Panc1 (cell line): ENCODE data around the gene KCNJ9. TPM values are rescaled to one million over a fixed set of nuclear protein-coding genes. Genes with fewer than 3 reads are reported as not detected.

ENCODE experiments used
- ATAC-seq: fragments of 200-7000 bp; cut with Tn5 transposase; 2 replicates; pipeline ENCODE4 v1.9.1; 2020; ENCODE audit warnings: mild to moderate bottlenecking, moderate library complexity
- BruUV-seq: library from RNA; stranded (reverse); fragments of 400-500 nt; replicated peaks from 2 replicates; lab custom pipeline; 2021; lab: Mats Ljungman, UMichigan
- CTCF ChIA-PET: fragments of 300-600 bp; sonication (Branson Sonifier 250); formaldehyde crosslinking; loops from one replicate; lab custom pipeline; 2022; ENCODE audit warnings: antibody characterized with exemption; lab: Charles Lee
- POLR2A ChIA-PET: fragments of 300-600 bp; sonication (Branson Sonifier 250); formaldehyde crosslinking; loops from one replicate; lab custom pipeline; 2022; ENCODE audit warnings: antibody characterized with exemption; lab: Charles Lee
- DNase-seq: peaks from one replicate; pipeline ENCODE4 v3.0.0-alpha.2; 2010; ENCODE audit warnings: low read depth, low spot score
- H3K27ac ChIP-seq: 2 replicates; pipeline ENCODE4 v1.5.1; 2011; ENCODE audit warnings: mild to moderate bottlenecking, low read length, inconsistent platforms
- H3K27me3 ChIP-seq: fragments of 200-500 bp; sonication (Bioruptor generic); 2 replicates; pipeline ENCODE4 v1.6.0; 2014; ENCODE audit warnings: low read length, inconsistent platforms; ENCODE audit not compliant: control insufficient read depth, insufficient read depth
- H3K36me3 ChIP-seq: fragments of 200-500 bp; sonication (Bioruptor generic); 2 replicates; pipeline ENCODE4 v1.5.1; 2014; ENCODE audit warnings: inconsistent platforms, mild to moderate bottlenecking, low read length, moderate library complexity; ENCODE audit not compliant: control insufficient read depth, insufficient read depth
- H3K4me1 ChIP-seq: 2 replicates; pipeline ENCODE4 v1.5.1; 2011; ENCODE audit warnings: inconsistent platforms, mild to moderate bottlenecking, low read length, moderate library complexity; ENCODE audit not compliant: control insufficient read depth, insufficient read depth
- H3K4me3 ChIP-seq, 2 experiments: 2 replicates each; pipeline ENCODE4 v1.5.1; 2011 to 2012; ENCODE audit warnings: low read depth in 2 of 2, low read length in 2 of 2, mild to moderate bottlenecking in 2 of 2, inconsistent platforms in 1 of 2, moderate library complexity in 1 of 2
- H3K9me3 ChIP-seq: fragments of 200-500 bp; sonication (Bioruptor generic); 2 replicates; pipeline ENCODE4 v1.5.1; 2014; ENCODE audit warnings: low read depth, mild to moderate bottlenecking, inconsistent platforms, low read length, moderate library complexity; ENCODE audit not compliant: control insufficient read depth, insufficient read depth
- POLR2AphosphoS5 ChIP-seq: IDR thresholded peaks from 2 replicates; pipeline ENCODE4 v1.6.1; 2012; ENCODE audit warnings: mild to moderate bottlenecking, low read depth, low read length, moderate library complexity
- SIN3A ChIP-seq: IDR thresholded peaks from 2 replicates; pipeline ENCODE4 v1.6.1; 2012; ENCODE audit warnings: low read depth, mild to moderate bottlenecking, low read length, moderate library complexity, borderline replicate concordance; ENCODE audit not compliant: insufficient read depth
- TCF7L2 ChIP-seq: IDR thresholded peaks from 2 replicates; pipeline ENCODE4 v1.6.1; 2011; ENCODE audit warnings: mild to moderate bottlenecking, low read depth, low read length, inconsistent platforms
- in situ Hi-C: cut with HindIII; loops from 2 replicates; pipeline ENCODE4 v1.10.0; 2016; ENCODE audit warnings: low sequenced_read_pairs, low pct_unique_long_range_greater_than_20kb
- intact Hi-C: fragments of 100-400 bp; cut with micrococcal nuclease; formaldehyde crosslinking; loops from one replicate; pipeline ENCODE4 v1.10.0; 2022; ENCODE audit not compliant: unreplicated experiment
- total RNA-seq: library from RNA; stranded (reverse); gene quantifications from one replicate; pipeline ENCODE4 v1.2.1, GENCODE V29; 2021; ENCODE audit not compliant: unreplicated experiment
- TF ChIP-seq, protein P1 (sequence below), 2 experiments: IDR thresholded peaks; 2 replicates each; pipeline ENCODE4 v1.6.1; 2011 to 2012; ENCODE audit warnings: low read depth in 2 of 2, control low read depth in 1 of 2, low read length in 1 of 2, mild to moderate bottlenecking in 1 of 2, moderate library complexity in 1 of 2; ENCODE audit not compliant: insufficient read depth in 1 of 2
- TF ChIP-seq, protein P2 (sequence below): fragments of 450-650 bp; IDR thresholded peaks from 2 replicates; pipeline ENCODE4 v1.5.1; 2017; ENCODE audit warnings: mild to moderate bottlenecking

The KCNJ9 gene
- total RNA-seq, 1 experiment from 2014 or later: not detected

- in situ Hi-C loops: no loop called here
- no peak for TF ChIP-seq TCF7L2
- TF ChIP-seq, protein P1, sequence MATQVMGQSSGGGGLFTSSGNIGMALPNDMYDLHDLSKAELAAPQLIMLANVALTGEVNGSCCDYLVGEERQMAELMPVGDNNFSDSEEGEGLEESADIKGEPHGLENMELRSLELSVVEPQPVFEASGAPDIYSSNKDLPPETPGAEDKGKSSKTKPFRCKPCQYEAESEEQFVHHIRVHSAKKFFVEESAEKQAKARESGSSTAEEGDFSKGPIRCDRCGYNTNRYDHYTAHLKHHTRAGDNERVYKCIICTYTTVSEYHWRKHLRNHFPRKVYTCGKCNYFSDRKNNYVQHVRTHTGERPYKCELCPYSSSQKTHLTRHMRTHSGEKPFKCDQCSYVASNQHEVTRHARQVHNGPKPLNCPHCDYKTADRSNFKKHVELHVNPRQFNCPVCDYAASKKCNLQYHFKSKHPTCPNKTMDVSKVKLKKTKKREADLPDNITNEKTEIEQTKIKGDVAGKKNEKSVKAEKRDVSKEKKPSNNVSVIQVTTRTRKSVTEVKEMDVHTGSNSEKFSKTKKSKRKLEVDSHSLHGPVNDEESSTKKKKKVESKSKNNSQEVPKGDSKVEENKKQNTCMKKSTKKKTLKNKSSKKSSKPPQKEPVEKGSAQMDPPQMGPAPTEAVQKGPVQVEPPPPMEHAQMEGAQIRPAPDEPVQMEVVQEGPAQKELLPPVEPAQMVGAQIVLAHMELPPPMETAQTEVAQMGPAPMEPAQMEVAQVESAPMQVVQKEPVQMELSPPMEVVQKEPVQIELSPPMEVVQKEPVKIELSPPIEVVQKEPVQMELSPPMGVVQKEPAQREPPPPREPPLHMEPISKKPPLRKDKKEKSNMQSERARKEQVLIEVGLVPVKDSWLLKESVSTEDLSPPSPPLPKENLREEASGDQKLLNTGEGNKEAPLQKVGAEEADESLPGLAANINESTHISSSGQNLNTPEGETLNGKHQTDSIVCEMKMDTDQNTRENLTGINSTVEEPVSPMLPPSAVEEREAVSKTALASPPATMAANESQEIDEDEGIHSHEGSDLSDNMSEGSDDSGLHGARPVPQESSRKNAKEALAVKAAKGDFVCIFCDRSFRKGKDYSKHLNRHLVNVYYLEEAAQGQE (IDR thresholded peaks at IDR 0.05; ENCODE audit: insufficient read depth in 1 of 2, low read depth in 2 of 2, low read length in 1 of 2): no peak
- no peak for TF ChIP-seq SIN3A
- TF ChIP-seq POLR2AphosphoS5: no peak
- TF ChIP-seq, protein P2, sequence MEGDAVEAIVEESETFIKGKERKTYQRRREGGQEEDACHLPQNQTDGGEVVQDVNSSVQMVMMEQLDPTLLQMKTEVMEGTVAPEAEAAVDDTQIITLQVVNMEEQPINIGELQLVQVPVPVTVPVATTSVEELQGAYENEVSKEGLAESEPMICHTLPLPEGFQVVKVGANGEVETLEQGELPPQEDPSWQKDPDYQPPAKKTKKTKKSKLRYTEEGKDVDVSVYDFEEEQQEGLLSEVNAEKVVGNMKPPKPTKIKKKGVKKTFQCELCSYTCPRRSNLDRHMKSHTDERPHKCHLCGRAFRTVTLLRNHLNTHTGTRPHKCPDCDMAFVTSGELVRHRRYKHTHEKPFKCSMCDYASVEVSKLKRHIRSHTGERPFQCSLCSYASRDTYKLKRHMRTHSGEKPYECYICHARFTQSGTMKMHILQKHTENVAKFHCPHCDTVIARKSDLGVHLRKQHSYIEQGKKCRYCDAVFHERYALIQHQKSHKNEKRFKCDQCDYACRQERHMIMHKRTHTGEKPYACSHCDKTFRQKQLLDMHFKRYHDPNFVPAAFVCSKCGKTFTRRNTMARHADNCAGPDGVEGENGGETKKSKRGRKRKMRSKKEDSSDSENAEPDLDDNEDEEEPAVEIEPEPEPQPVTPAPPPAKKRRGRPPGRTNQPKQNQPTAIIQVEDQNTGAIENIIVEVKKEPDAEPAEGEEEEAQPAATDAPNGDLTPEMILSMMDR: no peak
- Histone ChIP-seq H3K27me3 (no peaks in the 10 kb centered on the region), H3K36me3 (no peaks in the 10 kb centered on the region; the same call in 1 of the 2 replicates), H3K9me3 (no peaks in the 10 kb centered on the region), H3K4me1 (peaks cover 3% of the 10 kb centered on the region; the same call in 1 of the 2 replicates), H3K27ac (no peak overlapping the region), H3K4me3 (no peak overlapping the region)
- intact Hi-C loops: no loop called here
- ATAC-seq: no peak
- no TSS peak for BruUV-seq
- ChIA-PET CTCF (no interaction called here), POLR2A (no interaction called here)
- DNase-seq: no peak
Measured at GRCh38 chr1:160096274-160097116, 15.2 kb downstream of the KCNJ9 start.

DNA sequence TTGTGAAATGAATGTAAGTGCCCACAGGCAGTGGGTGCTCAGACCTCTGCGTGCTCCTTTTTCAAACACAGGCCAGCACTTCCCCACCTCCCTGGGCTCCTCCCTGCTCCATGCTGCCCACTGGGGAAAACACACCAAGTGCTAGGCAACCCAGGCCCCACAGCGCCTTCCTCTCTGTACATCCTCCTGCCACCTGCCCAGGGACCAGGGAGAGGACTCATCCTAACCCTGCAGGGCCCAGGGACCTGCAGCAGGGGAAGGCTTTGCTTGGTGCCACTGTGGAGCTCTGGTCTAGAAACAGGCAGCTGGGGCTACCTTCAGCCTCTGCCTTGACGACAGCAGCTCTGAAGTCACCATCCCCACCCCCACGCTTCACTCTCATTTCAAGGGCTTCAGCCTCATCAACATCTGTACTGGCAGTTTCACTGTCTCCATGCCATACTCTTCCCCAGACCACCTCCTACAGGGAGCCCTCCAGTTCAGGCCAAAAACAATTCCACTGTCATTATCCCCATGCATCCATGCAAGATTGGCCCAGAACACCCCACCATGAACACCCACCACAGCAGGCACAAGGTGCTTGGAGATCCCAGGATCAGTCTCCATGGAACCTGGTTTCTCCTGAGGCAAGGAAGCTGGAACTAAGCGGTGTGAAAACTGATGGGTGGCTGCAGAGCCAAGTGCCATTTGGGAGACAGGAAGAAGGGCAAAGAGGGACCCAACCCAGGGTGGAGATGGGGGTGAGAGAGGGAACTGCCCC, 16.0 kb downstream of the KCNJ9 start:
- POLR2A ChIA-PET: no interaction called here
- CTCF ChIA-PET: no interaction called here
- DNase-seq: no peak
- in situ Hi-C loops (no loop called here), intact Hi-C loops (no loop called here)
- Histone ChIP-seq H3K9me3 (no peaks in the 10 kb centered on the region), H3K27ac (no peak overlapping the region), H3K27me3 (no peaks in the 10 kb centered on the region), H3K4me3 (peak overlapping the region; percentile 60 to 74), H3K36me3 (no peaks in the 10 kb centered on the region; the same call in 1 of the 2 replicates), H3K4me1 (peaks cover 3% of the 10 kb centered on the region; the same call in 1 of the 2 replicates)
- BruUV-seq: no TSS peak
- TF ChIP-seq, protein P2: no peak
- TF ChIP-seq SIN3A (no peak), POLR2AphosphoS5 (no peak), TCF7L2 (no peak)
- TF ChIP-seq, protein P1 (IDR thresholded peaks at IDR 0.05; ENCODE audit: insufficient read depth in 1 of 2, low read depth in 2 of 2, low read length in 1 of 2): no peak
- ATAC-seq: no peak
